ENCODE results near the gene ZC3H12A.

Gene ZC3H12A

GRCh38 chr1:37456614-37457013, 17.8 kb upstream of the ZC3H12A start:
- no peak for DNase-seq

DNA sequence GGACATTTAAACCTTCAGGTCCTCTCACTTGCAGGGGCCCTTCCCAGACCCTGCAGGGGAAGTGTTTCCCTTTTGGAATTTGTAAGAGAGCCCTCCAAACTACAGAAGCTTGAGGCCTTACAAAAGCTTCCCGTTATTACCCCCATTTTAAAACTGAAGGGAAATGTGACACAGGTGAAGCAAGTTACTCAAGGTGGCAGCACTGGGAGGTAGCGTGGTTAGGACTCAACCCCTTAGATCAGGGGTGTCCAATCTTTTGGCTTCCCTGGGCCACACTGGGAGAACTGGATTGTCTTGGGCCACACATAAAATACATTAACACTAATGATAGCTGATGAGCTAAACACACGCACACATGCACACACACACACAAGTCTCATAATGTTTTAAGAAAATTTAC, 15.8 kb upstream of the ZC3H12A start:
- DNase-seq: no peak

DNA sequence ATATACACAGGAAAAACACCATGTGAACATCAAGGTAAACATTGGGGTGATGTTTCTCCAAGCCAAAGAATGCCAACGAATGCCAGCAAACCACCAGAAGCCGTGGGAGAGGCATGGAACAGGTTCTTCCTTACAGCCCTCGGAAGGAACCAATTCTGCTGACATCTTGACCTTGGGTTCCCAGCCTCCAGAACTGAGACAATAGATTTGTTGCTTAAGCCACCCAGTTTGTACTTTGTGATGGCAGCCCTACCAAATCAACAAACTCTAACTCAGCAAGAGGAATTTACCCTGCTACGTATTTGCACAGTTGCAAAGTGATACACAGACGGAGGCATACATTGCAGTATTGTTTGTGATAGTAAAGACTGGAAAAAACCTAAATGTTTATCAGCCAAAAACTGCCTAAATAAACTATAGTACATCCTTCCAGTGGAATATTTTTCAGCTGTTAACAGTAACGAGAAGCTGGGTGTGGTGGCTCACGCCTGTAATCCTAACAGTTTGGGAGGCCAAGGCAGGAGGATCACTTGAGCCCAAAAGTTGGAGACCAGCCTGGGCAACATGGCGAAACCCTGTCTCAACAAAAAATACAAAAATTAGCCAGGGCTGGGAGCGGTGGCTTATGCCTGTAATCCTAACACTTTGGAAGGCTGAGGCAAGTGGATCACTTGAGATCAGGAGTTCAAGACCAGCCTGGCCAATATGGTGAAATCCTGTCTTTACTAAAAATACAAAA, 12.5 kb upstream of the ZC3H12A start:
- DNase-seq: no peak

DNA sequence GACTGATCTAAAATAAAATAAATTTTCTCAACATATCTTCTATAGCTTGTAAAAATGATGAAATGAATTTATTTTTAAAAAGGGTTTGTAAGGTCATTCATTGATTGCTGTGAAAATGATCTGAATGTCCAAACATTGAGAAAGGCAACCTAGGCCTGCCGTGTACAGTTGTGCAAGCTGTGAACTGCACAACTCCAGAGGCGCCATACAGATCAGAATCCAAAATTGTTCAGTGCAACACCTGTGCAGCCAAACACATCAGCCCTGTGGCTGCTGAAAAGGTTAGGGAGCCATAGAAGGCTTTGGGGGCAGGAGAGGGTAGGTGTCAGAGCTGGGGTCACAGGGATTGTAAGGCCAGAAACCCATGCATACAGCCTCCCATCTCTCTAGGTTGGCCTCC, 9.9 kb upstream of the ZC3H12A start:
- DNase-seq: no peak

DNA sequence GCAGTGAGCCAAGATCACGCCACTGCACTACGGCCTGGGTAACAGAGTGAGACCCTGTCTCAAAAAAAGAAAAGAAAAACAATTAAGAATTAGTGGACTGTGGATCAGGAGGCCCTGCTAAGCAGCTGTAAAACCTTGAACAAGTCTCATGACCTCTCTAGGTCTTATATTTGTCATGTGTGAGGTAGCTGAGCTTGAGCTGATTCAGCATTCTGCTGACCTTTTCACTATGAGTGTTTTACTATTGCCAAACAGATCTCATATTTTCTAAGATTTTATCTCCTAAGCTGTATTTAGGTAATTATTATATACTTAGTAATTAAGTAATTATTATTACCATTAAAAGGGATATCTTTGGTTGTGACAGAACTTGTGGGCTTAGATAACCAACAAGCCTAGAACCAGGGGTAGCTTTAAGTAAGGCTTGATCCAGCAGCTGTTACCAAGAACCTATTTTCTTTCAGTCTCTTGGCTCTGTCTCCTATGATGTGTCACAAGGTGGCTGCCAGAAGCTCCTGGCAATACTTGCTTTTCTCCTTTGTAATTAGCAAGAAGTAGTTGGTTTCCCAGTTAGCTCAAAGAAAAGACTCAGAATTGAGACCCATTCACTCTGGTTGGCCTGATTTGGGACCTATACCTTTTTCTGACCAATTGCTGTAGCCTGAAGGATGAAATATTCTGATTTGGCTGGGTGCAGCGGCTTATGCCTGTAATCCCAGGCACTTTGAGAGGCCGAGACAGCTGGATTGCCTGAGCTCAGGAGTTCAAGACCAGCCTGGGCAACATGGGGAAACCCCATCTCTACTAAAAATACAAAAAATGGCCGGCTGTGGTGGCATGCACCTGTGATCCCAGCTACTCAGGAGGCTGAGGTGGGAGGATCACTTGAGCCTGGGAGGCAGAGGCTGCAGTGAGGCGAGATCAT, 8.5 kb upstream of the ZC3H12A start:
- no peak for DNase-seq

DNA sequence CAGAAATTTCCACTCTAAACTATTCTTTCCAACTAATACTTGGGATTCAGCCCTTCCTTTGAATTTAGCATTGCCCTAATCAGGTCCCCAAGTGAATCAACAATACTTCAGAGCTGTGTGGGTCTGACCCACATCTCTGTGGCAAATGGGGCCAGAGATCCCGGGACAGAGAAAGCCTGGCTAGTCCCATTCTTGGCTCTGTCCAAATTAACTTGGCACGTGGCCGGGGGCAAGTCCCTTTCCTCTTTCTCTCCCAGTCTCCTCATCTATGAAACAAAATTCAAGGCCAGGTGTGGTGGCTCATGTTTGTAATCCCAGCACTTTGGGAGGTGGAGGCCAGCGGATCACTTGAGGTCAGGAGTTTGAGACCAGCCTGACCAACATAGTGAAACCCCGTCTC, 6.3 kb upstream of the ZC3H12A start:
- no peak for DNase-seq

- DNase-seq: no peak
Measured at GRCh38 chr1:37469386-37469785, 5.0 kb upstream of the ZC3H12A start.

DNA sequence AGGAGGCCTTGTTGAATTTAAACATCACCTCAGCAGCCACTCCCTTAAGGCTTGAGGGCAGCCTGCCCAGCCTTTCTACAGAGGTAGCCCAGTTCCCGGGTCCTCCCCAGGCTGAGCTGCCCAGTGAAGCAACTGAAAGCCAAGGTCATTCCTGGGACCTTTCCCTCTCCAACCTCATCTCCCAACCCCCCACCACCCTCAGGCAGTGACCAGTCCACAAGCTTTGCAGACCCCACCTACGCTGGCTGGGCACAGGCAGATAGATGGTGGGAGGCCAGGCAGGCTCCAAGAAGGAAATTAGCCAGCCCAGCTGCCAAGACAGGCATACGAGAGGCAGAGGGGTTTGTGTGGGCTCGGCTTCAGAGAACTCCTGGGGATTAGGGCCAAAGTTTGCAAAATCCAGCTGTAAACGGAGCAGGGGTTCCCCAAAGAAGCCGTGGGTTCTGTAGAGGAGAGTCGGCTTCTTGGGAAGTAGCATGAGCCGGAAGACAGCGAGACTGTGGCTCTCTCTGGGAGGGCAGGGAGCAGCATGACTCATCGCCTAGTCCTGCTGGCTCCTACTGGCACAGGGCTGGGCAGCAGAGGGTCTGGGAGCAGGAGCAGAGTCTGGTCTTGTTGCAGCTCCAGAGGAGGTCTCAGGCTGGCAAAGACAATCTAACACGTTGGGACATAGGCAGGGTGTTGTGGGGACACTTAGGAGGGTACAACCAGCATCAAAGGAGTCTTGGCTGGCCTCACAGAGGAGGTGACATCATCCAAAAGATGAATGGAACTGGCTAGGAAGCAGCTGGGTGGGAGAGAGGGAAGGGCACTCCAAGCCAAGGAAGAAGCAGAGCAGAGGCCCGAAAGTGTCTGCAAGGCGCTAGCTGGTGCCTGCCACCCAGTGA, 2.8 kb upstream of the ZC3H12A start:
- DNase-seq: peak; percentile 90

DNA sequence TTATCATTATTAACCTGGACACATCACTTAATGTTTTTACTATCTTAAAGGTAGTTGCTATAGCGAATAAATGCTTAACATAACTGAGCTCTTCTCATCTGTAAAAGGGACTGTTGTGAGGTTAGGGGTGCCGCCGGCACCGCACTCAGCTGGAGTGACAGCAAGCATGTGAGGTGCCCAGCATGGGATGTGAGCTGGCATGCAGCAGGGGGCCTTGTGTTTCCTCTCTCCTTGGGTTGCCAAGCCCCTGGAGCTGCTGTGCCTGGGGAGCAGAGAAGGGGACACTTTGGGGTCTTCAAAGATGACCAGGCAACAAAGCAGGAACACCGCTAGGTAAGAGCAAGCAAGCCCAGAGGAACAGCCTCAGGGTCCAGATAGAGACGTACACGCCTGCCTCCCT, 2.1 kb upstream of the ZC3H12A start:
- no peak for DNase-seq

DNA sequence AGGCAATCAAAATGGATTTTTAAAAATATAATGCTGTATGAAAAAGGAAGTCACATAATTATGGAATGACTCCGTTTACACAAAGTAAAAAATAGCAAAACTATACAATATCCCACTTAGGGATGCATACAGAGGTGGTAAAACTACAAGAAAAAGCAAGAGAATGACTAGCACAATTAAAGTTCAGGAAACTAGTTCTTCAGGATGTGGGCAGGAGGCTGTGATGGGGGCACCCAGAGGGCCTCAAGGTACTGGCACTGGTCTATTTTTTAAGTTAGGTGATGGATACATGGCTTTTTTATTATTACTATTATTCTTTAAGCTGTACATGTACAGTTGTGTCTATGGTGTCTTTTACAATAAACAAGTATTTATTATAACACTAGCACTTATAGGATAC, 1.4 kb upstream of the ZC3H12A start:
- DNase-seq: no peak

DNA sequence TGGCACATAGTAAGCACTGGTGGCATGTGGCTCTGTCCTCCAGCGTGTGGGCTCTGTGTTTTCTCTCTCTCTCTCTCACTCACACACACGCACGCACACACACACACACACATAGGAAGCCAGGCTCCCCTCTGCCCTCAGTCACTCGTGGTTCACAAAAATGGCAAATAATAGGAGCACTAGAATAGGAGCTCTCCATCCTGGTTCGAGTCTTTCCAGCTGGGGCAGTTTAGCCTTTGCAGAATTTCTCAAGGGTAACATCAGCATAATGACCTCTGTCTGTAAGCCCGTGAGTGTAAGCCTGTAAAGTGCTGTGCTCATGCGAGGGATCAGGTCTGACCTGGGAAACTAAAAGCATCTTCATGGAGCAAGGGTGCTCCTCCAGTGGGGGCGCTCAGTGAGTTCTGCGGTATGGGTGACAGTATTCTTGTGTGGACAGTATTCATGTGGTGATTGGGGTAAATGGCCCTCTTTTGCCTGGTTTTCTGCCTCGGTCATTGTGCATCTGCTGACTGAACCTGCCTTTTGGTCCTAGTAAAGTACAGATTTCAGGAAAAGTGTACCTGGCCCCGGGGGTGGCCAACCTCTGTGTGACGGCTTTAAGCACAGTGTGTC, 842 bp upstream of the ZC3H12A start:
- DNase-seq: no peak

GRCh38 chr1:37474697-37475379, 458 bp downstream of the ZC3H12A start:
- no peak for DNase-seq

DNA sequence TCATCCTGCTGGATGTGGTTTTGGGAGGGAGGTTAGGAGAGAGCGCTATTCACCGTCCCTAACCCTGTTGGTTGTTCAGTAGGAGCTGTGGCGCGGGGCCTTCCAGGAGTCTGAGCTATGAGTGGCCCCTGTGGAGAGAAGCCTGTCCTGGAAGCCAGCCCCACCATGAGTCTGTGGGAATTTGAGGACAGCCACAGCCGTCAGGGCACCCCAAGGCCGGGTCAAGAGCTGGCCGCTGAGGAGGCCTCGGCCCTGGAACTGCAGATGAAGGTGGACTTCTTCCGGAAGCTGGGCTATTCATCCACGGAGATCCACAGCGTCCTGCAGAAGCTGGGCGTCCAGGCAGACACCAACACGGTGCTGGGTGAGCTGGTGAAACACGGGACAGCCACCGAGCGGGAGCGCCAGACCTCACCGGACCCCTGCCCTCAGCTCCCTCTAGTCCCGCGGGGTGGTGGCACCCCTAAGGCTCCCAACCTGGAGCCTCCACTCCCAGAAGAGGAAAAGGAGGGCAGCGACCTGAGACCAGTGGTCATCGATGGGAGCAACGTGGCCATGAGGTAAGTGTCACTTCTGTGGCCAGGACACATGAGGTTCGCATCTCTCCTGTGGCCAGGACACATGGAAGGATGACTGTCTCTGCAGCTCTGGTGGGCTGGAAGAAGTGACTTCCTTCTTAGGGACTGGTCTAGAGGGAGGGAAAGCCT, 1.2 kb downstream of the ZC3H12A start:
- no peak for DNase-seq

- no peak for DNase-seq
Measured at GRCh38 chr1:37476087-37476452, 1.7 kb downstream of the ZC3H12A start.

DNA sequence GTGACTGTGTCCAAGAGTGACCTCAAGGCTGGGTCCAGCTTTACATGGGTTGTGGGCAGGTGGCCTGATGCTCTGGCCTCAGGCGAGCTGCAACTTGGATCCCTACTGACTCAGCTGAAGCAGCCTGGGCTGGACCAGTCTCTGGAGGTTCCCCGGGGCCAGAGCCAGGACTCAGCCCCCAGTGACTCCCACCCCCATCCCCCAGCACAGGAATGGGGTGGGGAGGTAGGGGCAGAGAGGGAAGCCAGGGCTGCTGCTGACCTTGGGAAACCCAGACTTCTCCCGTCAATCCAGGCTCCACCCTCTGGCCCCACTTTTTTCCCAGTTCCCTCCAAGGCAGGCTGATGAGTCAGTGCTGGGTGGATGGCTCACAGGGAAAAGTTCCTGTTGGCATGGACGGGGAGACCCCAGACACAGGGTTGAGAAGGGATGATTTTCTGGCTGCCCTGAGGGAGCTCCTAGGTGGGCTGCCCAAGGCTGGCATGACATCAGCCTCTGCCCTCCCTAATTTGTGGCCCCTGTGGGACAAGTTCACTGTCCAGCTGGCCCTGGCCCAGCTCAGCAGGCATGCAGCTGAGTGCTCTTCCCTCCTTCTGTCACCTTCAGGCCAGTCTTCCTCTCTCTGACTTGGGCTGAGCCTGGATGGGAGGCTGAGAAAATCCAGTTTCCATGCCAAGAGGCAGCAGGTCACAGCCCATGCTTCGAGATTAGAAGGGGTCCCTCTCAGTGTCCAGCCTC, 2.2 kb downstream of the ZC3H12A start:
- peak; percentile 87 for DNase-seq

- peak; percentile 60 for DNase-seq
Measured at GRCh38 chr1:37477198-37477931, 3.0 kb downstream of the ZC3H12A start.

DNA sequence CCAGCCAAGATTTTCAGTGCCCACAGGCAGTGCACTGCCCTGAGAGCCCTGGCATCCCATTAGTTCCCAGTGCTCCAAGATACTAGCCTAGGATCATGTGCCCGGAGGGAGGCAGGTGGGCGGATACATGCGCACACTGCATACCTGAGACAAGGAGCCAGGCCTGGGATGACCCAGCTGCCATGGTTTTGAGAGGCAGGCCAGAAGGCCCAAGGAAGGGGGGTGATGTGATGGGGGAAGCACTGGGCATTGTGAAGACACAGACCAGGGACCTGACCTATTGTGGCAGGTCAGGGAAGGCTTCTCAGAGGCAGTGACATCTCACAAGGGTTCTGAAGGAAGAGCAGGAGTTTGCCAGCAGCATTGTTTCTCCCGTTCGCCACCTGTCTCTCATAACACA, 3.6 kb downstream of the ZC3H12A start:
- DNase-seq: no peak

DNA sequence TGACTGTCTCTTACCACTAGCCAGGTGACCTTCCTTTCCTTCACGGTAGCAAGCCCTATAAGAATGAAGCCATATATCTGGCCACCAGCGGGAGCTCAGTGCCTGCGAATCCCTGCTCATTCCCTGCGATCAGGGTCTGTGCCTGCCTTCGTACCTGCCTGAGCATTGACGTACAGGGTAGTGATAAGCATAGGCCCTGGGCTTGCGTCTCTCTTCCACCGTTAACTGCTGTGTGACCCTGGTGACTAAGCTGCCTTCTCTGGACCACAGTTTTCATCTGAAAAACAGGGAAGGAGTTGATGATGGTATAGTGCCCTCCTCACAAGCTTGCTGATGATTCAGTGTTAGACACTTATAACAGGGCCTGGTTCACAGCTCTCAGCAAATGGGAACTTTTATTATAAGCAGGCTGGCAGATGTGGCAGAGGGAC, 4.1 kb downstream of the ZC3H12A start:
- DNase-seq: no peak

- DNase-seq: no peak
Measured at GRCh38 chr1:37478890-37479254, 4.5 kb downstream of the ZC3H12A start.
